Adrenal gland (tissue), 12 donors: ENCODE data around the gene FCMR. TPM values are rescaled to one million over a fixed set of nuclear protein-coding genes. Genes with fewer than 3 reads are reported as not detected.

Experiments used
- DNase-seq, 7 donors: peaks; one replicate each; pipeline ENCODE4 v3.0.0-alpha.2; 2019 to 2020
- H3K27ac ChIP-seq, 5 donors: fragments of 200-600 bp; sonication (generic) in 4 of 5; 1 replicate in 3 of 5; 2 replicates in 2 of 5; pipeline versions ENCODE4 v1.5.1 to v1.8.0; 2016 to 2020; ENCODE audit warnings: mild to moderate bottlenecking in 1 of 5
- H3K27me3 ChIP-seq: fragments of 200-600 bp; 2 replicates; pipeline ENCODE4 v1.8.0; 2021
- H3K36me3 ChIP-seq, 2 donors: fragments of 200-600 bp; replicated peaks in 1 of 2; 1 replicate in 1 of 2; 2 replicates in 1 of 2; pipeline versions ENCODE4 v1.5.1 to v1.8.0; 2018 to 2022
- H3K4me1 ChIP-seq, 2 donors: fragments of 200-600 bp; replicated peaks in 1 of 2; 1 replicate in 1 of 2; 2 replicates in 1 of 2; pipeline versions ENCODE4 v1.5.1 to v1.8.0; 2018 to 2021
- H3K4me3 ChIP-seq, 4 donors: fragments of 200-600 bp; sonication (generic) in 3 of 4; one replicate each; pipeline ENCODE4 v1.5.1; 2016 to 2018
- H3K9me3 ChIP-seq, 3 donors: fragments of 200-600 bp; sonication (generic) in 1 of 3; replicated peaks in 1 of 3; 1 replicate in 2 of 3; 2 replicates in 1 of 3; pipeline versions ENCODE4 v1.5.1 to v1.8.0; 2016 to 2021
- POLR2A ChIP-seq, 2 donors: fragments of 450-650 bp; IDR thresholded peaks; one replicate each; pipeline ENCODE4 v1.6.1; 2017; ENCODE audit warnings: antibody characterized with exemption in 2 of 2, mild to moderate bottlenecking in 2 of 2, moderate library complexity in 1 of 2
- WGBS, 4 donors: extraction: QIAGEN DNeasy Blood & Tissue Kit in 2 of 4; methylation state at CpG; one replicate each; pipeline versions ENCODE4 v1.1.5 to v1.1.7; 2013 to 2017; 5-methylcytosine and 5-hydroxymethylcytosine counted together
- intact Hi-C, 2 donors: fragments of 100-400 bp; cut with DNase I; formaldehyde crosslinking; loops; one replicate each; pipeline versions ENCODE4 v1.14.1 to v1.15.0; 2022 to 2023
- polyA plus RNA-seq, 3 donors: library from polyadenylated mRNA; stranded (reverse); fragments of 200-250 nt in 2 of 3; fragments of 350-450 nt in 1 of 3; fragmentation: Illumina TruSeq in 1 of 3; extraction: RNeasy Lipid Tissue Mini Kit (QIAGEN cat#74804) in 1 of 3; gene quantifications; one replicate each; pipeline ENCODE4 v1.2.3, GENCODE V29; 2013 to 2014
- total RNA-seq, 9 donors: library from RNA; depleted of rRNA in 4 of 9; stranded (reverse); fragments of >200 nt in 4 of 9; fragments of 120-200 nt in 1 of 9; fragmentation: NEBNext Ultra II Directional in 1 of 9; extraction: Animal tissue kit (Norgen Biotek cat#: 25700) in 1 of 9; gene quantifications; one replicate each; pipeline versions ENCODE4 v1.1.0 to v1.2.4, GENCODE V29; 2013 to 2023
- TF ChIP-seq, protein P1 (sequence below), 6 experiments: fragments of 450-650 bp in 4 of 6; fragments of 200-600 bp in 2 of 6; sonication (generic) in 1 of 6; IDR thresholded peaks; 1 replicate in 5 of 6; 2 replicates in 1 of 6; pipeline versions ENCODE4 v1.5.1 to v1.8.0; 2016 to 2021; ENCODE audit warnings: antibody characterized with exemption in 6 of 6, mild to moderate bottlenecking in 2 of 6, moderate library complexity in 1 of 6
- donor health status: healthy with polysubstance abuse.
- donor health status: Bipolar disorder and iron deficiency.
- donor health status: DM: yes; HTN: yes; CAD: no.
- donor health status: DM: no; HTN: no; CAD: no.
- donor health status: DM: no; HTN: no; CAD: no.
- donor health status: DM: yes; HTN: yes; CAD: no.

The FCMR gene
- total and polyA plus RNA-seq, 12 donors: 0.27 to 3.0 (median 1.2) TPM; not detected in 1

- Histone ChIP-seq H3K4me3 (no peak overlapping the region), H3K27me3 (no peaks in the 10 kb centered on the region), H3K27ac (no peak overlapping the region), H3K36me3 (no peaks in the 10 kb centered on the region), H3K4me1 (no peaks in the 10 kb centered on the region), H3K9me3 (no peaks in the 10 kb centered on the region)
- WGBS, 4 donors: 95 to 100% (median 100%) methylated on average over 2 of the region's 2 CpGs
- intact Hi-C loops: no loop called here
- TF ChIP-seq, protein P1, sequence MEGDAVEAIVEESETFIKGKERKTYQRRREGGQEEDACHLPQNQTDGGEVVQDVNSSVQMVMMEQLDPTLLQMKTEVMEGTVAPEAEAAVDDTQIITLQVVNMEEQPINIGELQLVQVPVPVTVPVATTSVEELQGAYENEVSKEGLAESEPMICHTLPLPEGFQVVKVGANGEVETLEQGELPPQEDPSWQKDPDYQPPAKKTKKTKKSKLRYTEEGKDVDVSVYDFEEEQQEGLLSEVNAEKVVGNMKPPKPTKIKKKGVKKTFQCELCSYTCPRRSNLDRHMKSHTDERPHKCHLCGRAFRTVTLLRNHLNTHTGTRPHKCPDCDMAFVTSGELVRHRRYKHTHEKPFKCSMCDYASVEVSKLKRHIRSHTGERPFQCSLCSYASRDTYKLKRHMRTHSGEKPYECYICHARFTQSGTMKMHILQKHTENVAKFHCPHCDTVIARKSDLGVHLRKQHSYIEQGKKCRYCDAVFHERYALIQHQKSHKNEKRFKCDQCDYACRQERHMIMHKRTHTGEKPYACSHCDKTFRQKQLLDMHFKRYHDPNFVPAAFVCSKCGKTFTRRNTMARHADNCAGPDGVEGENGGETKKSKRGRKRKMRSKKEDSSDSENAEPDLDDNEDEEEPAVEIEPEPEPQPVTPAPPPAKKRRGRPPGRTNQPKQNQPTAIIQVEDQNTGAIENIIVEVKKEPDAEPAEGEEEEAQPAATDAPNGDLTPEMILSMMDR (IDR thresholded peaks at IDR 0.05): no peak
- DNase-seq: no peak
Measured at GRCh38 chr1:206953626-206954025, 31.9 kb upstream of the FCMR start.

GRCh38 chr1:206953126-206953525 lies 31.4 kb upstream of the FCMR start:
- Histone ChIP-seq H3K27ac (no peak overlapping the region), H3K27me3 (no peaks in the 10 kb centered on the region), H3K9me3 (no peaks in the 10 kb centered on the region), H3K4me3 (no peak overlapping the region), H3K4me1 (no peaks in the 10 kb centered on the region), H3K36me3 (no peaks in the 10 kb centered on the region)
- intact Hi-C loops: no loop called here
- DNase-seq: no peak
- TF ChIP-seq, protein P1 (IDR thresholded peaks at IDR 0.05): no peak
- TF ChIP-seq POLR2A (IDR thresholded peaks at IDR 0.05): no peak
- WGBS, 4 donors: 63 to 88% (median 82%) methylated on average over 3 of the region's 3 CpGs

DNA sequence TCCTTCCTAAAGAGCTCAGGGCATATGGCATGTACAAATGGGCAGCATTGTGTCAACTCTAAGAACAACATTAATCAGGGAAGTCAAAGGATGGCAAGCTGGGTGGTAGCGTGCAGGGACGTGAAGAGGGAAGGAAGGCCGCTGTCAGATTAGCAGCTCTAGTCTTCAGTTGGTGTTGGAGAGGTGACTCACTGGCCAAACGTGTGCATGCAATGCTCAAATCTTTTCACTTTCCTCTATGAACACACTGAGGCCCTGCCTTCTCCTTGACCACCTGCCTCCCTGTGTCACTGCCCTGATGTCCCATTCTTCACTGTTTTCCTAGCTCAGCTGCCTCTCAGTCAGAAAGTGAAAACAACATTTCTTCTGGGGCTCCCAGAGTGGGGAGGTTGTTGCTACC lies 30.4 kb upstream of the FCMR start:
- intact Hi-C loops: no loop called here
- DNase-seq: no peak
- Histone ChIP-seq H3K27me3 (no peaks in the 10 kb centered on the region), H3K4me3 (no peak overlapping the region), H3K36me3 (no peaks in the 10 kb centered on the region), H3K27ac (no peak overlapping the region), H3K9me3 (no peaks in the 10 kb centered on the region), H3K4me1 (no peaks in the 10 kb centered on the region)
- no peak for TF ChIP-seq POLR2A (IDR thresholded peaks at IDR 0.05)
- TF ChIP-seq, protein P1 (IDR thresholded peaks at IDR 0.05): no peak
- WGBS, 4 donors: 59 to 68% (median 63%) methylated on average over 3 to 4 of the region's 4 CpGs

- Histone ChIP-seq H3K36me3 (no peaks in the 10 kb centered on the region), H3K4me3 (no peak overlapping the region)
Measured at GRCh38 chr1:206951318-206952100, 29.8 kb upstream of the FCMR start.

More at GRCh38 chr1:206951318-206952100, 29.8 kb upstream of the FCMR start:
- no peak for DNase-seq
- intact Hi-C loops: no loop called here
- Histone ChIP-seq H3K27ac (no peak overlapping the region), H3K4me1 (no peaks in the 10 kb centered on the region), H3K9me3 (no peaks in the 10 kb centered on the region), H3K27me3 (no peaks in the 10 kb centered on the region)
- TF ChIP-seq, protein P1 (IDR thresholded peaks at IDR 0.05): no peak
- no peak for TF ChIP-seq POLR2A (IDR thresholded peaks at IDR 0.05)
- WGBS, 4 donors: 81 to 86% (median 84%) methylated on average over 4 of the region's 4 CpGs
